BJ (cell line): ENCODE results near the gene SRSF4. TPM values are rescaled to one million over a fixed set of nuclear protein-coding genes. Genes with fewer than 3 reads are reported as not detected.
"Not testable (repeated sequence)": the region's sequence is repeated elsewhere in the genome, so short reads cannot be mapped to it uniquely, and the experiment has no call there.

Source experiments
- CTCF ChIA-PET: fragments of 350-600 bp; formaldehyde crosslinking; extraction: SDS; loops from one replicate; lab custom pipeline; 2021; ENCODE audit warnings: antibody characterized with exemption, inconsistent platforms; lab: Yijun Ruan, JAX
- POLR2A ChIA-PET: fragments of 300-600 bp; sonication (Branson Sonifier 250); formaldehyde crosslinking; extraction: SDS; loops from one replicate; lab custom pipeline; 2021; ENCODE audit warnings: antibody characterized with exemption; lab: Charles Lee
- DNase-seq: peaks from one replicate; pipeline ENCODE4 v3.0.0-alpha.2; 2011; ENCODE audit warnings: low read depth
- H3K27me3 ChIP-seq: 2 replicates; pipeline ENCODE4 v1.6.0; 2011; ENCODE audit warnings: low read length; ENCODE audit not compliant: control insufficient read depth, insufficient read depth
- H3K36me3 ChIP-seq: 2 replicates; pipeline ENCODE4 v1.5.1; 2011; ENCODE audit warnings: low read length; ENCODE audit not compliant: control insufficient read depth, insufficient read depth
- H3K4me3 ChIP-seq: 2 replicates; pipeline ENCODE4 v1.5.1; 2011; ENCODE audit warnings: low read depth, mild to moderate bottlenecking, control low read depth, low read length
- polyA plus RNA-seq: library from polyadenylated mRNA; depleted of rRNA; stranded (reverse); fragments of >200 nt; gene quantifications from 2 replicates; pipeline ENCODE4 v1.2.3, GENCODE V29; 2011
- TF ChIP-seq, protein P1 (sequence below): IDR thresholded peaks from 2 replicates; pipeline ENCODE4 v1.5.1; 2011; ENCODE audit warnings: low read depth, mild to moderate bottlenecking, control low read depth, inconsistent platforms, low read length, moderate library complexity; ENCODE audit not compliant: insufficient read depth

The SRSF4 gene
- polyA plus RNA-seq, 1 experiment, result 19.6 TPM

DNA sequence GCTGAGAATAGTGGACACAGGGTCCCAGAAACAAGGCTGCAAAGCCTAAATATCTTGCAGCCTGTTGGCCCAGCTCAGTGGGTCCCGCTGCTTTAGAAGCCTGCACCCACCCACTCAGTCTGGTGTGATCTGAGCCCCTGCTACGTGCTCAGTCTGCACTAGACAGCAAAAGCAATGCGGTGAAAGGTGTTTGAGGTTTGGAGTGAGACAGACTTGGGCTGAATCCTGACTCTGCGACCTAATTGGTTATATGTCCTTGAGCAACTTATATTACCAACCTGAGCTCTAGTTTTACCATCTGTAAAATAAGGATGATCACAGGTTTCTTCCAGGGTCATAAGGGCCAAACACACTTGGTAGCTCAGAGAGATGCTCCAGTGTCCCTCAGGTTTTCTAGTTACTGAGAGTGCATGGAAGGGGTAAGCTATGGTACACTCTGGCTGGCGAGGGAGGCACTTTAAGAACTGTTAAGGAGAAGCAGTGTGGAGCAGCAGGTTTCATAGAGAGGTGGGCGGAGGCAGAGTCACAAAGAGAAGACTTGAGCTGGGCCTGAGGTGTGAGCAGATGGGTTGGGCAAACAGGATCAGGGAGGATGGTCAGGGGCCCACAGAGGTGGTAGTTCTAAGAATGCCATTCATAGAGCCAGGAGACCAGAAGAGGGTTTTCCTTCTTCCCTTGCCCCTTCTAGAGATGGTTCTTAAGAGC lies 68.1 kb downstream of the SRSF4 start:
- POLR2A ChIA-PET, result no interaction called here
- CTCF ChIA-PET, result interaction anchor here (1.0 to 2.2 kb wide), 3 partner anchors 8 to 233 kb away, joined by 3 to 12 read pairs (median 3); no protein-coding TSS in a partner anchor
- TF ChIP-seq, protein P1, sequence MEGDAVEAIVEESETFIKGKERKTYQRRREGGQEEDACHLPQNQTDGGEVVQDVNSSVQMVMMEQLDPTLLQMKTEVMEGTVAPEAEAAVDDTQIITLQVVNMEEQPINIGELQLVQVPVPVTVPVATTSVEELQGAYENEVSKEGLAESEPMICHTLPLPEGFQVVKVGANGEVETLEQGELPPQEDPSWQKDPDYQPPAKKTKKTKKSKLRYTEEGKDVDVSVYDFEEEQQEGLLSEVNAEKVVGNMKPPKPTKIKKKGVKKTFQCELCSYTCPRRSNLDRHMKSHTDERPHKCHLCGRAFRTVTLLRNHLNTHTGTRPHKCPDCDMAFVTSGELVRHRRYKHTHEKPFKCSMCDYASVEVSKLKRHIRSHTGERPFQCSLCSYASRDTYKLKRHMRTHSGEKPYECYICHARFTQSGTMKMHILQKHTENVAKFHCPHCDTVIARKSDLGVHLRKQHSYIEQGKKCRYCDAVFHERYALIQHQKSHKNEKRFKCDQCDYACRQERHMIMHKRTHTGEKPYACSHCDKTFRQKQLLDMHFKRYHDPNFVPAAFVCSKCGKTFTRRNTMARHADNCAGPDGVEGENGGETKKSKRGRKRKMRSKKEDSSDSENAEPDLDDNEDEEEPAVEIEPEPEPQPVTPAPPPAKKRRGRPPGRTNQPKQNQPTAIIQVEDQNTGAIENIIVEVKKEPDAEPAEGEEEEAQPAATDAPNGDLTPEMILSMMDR, result no peak

GRCh38 chr1:29112705-29113412 lies 68.8 kb downstream of the SRSF4 start:
- H3K4me3 ChIP-seq, result no peak overlapping the region
- POLR2A ChIA-PET, result no interaction called here
- DNase-seq, result no peak
- TF ChIP-seq, protein P1, result no peak
- no peaks in the 10 kb centered on the region for H3K36me3 ChIP-seq
- H3K27me3 ChIP-seq, result no peaks in the 10 kb centered on the region
- CTCF ChIA-PET, result interaction anchor here (1.0 to 2.2 kb wide), 3 partner anchors 9 to 232 kb away, joined by 3 to 12 read pairs (median 3); no protein-coding TSS in a partner anchor

More for the DNA sequence above, 68.1 kb downstream of the SRSF4 start:
- H3K27me3 ChIP-seq, result no peaks in the 10 kb centered on the region
- no peak overlapping the region for H3K4me3 ChIP-seq
- H3K36me3 ChIP-seq, result no peaks in the 10 kb centered on the region
- no peak for DNase-seq

GRCh38 chr1:29108041-29108440 lies 73.7 kb downstream of the SRSF4 start:
- POLR2A ChIA-PET, H3K4me3 ChIP-seq, DNase-seq, H3K36me3 ChIP-seq, H3K27me3 ChIP-seq: not testable (repeated sequence)
- CTCF ChIA-PET, result interaction anchor here (0.8 to 1.0 kb wide), 3 partner anchors 59 to 323 kb away, joined by 3 read pairs; no protein-coding TSS in a partner anchor

DNA sequence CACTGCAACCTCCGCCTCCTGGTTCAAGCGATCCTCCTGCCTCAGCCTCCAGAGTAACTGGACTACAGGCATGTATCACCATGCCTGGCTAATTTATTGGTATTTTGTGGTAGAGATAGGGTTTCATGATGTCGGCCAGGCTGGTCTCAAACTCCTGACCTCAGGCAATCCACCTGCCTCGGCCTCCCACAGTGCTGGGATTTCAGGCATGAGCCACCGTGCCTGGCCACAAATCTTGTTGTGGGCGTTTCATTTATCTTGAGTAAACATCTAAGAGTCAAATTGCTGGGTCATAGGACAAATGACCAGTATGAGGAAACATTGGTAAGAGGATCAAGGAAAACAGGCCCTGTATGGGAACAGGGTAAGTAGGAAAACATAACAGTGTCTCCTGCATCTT lies 75.9 kb downstream of the SRSF4 start:
- H3K36me3 ChIP-seq, result no peaks in the 10 kb centered on the region; the same call in 1 of the 2 replicates
- TF ChIP-seq, protein P1, result no peak
- no peak for DNase-seq
- no peaks in the 10 kb centered on the region for H3K27me3 ChIP-seq
- POLR2A ChIA-PET, result no interaction called here
- CTCF ChIA-PET, result interaction anchor here (1.7 to 2.0 kb wide), 2 partner anchors 10 to 12 kb away, joined by 6 read pairs; no protein-coding TSS in a partner anchor
- no peak overlapping the region for H3K4me3 ChIP-seq

- DNase-seq, result no peak
- no peak overlapping the region for H3K4me3 ChIP-seq
- H3K27me3 ChIP-seq, result no peaks in the 10 kb centered on the region
- POLR2A ChIA-PET, result no interaction called here
- H3K36me3 ChIP-seq, result no peaks in the 10 kb centered on the region; the same call in 1 of the 2 replicates
- CTCF ChIA-PET, result interaction anchor here (0.7 to 1.5 kb wide), 3 partner anchors 97 to 1363 kb away, joined by 3 to 5 read pairs (median 3); no protein-coding TSS in a partner anchor
- TF ChIP-seq, protein P1, result no peak
These were observed 81.2 kb downstream of the SRSF4 start for GRCh38 chr1:29100487-29100886.
